ENCODE results near the gene ACTA2. TPM values are rescaled to one million over a fixed set of nuclear protein-coding genes. Genes with fewer than 3 reads are reported as not detected.

The ACTA2 gene
- 501 and 855 TPM in 2 replicates for total RNA-seq

GRCh38 chr10:88952647-88953111, at the start of gene ACTA2:
TSS of gene ACTA2 (minus strand) at chr10:88952773. CDS start at chr10:88948930, 3,843 bp downstream.
- Histone ChIP-seq H3K9me3 (ENCODE audit: low read depth, low read length) (no peaks in the 10 kb centered on the region), H3K4me2 (ENCODE audit: insufficient read depth, low read length) (peak within 1 kb of the TSS; percentile 77), H3K79me2 (ENCODE audit: insufficient read depth, low read length) (peaks cover 32% of the 10 kb centered on the region), H3K4me1 (ENCODE audit: insufficient read depth, low read length) (peaks cover 38% of the 10 kb centered on the region), H3K4me3 (ENCODE audit: insufficient read depth, low read length) (peak within 1 kb of the TSS; percentile 63), H4K20me1 (ENCODE audit: insufficient read depth, low read length) (no peaks in the 10 kb centered on the region), H3K27me3 (ENCODE audit: insufficient read depth, low read length) (no peaks in the 10 kb centered on the region), H3K36me3 (ENCODE audit: insufficient read depth, low read length) (peaks cover 7% of the 10 kb centered on the region), H3K27ac (ENCODE audit: low read depth, low read length) (peak within 1 kb of the TSS; percentile 78), H2AFZ (ENCODE audit: low read length) (peak within 1 kb of the TSS; percentile 45)
- no peak for TF ChIP-seq CTCF (IDR thresholded peaks at IDR 0.05; ENCODE audit: extremely low read depth, low read depth, low read length)
- DNase-seq (ENCODE audit: insufficient read length, low spot score, missing footprints), result peak; percentile 41

- Histone ChIP-seq H3K4me1 (ENCODE audit: insufficient read depth, low read length) (peaks cover 18% of the 10 kb centered on the region), H3K27ac (ENCODE audit: low read depth, low read length) (no peak overlapping the region), H4K20me1 (ENCODE audit: insufficient read depth, low read length) (no peaks in the 10 kb centered on the region), H3K36me3 (ENCODE audit: insufficient read depth, low read length) (peaks cover 28% of the 10 kb centered on the region), H3K79me2 (ENCODE audit: insufficient read depth, low read length) (peaks cover 60% of the 10 kb centered on the region), H3K4me2 (ENCODE audit: insufficient read depth, low read length) (peak overlapping the region; percentile 55), H3K27me3 (ENCODE audit: insufficient read depth, low read length) (no peaks in the 10 kb centered on the region), H3K9me3 (ENCODE audit: low read depth, low read length) (no peaks in the 10 kb centered on the region), H2AFZ (ENCODE audit: low read length) (no peak overlapping the region), H3K4me3 (ENCODE audit: insufficient read depth, low read length) (no peak overlapping the region)
- no peak for DNase-seq (ENCODE audit: insufficient read length, low spot score, missing footprints)
- TF ChIP-seq CTCF (IDR thresholded peaks at IDR 0.05; ENCODE audit: extremely low read depth, low read depth, low read length), result no peak
Measured at GRCh38 chr10:89001729-89002072, 49.1 kb upstream of the ACTA2 start.

- no peaks in the 10 kb centered on the region for H3K27me3 ChIP-seq (ENCODE audit: insufficient read depth, low read length)
- H3K9me3 ChIP-seq (ENCODE audit: low read depth, low read length), result no peaks in the 10 kb centered on the region
- no peak overlapping the region for H3K4me3 ChIP-seq (ENCODE audit: insufficient read depth, low read length)
- peaks cover 18% of the 10 kb centered on the region for H3K4me1 ChIP-seq (ENCODE audit: insufficient read depth, low read length)
- no peak for DNase-seq (ENCODE audit: insufficient read length, low spot score, missing footprints)
- peaks cover 65% of the 10 kb centered on the region for H3K79me2 ChIP-seq (ENCODE audit: insufficient read depth, low read length)
- no peak for TF ChIP-seq CTCF (IDR thresholded peaks at IDR 0.05; ENCODE audit: extremely low read depth, low read depth, low read length)
- peak overlapping the region; percentile 55 for H3K4me2 ChIP-seq (ENCODE audit: insufficient read depth, low read length)
- H2AFZ ChIP-seq (ENCODE audit: low read length), result no peak overlapping the region
- no peaks in the 10 kb centered on the region for H4K20me1 ChIP-seq (ENCODE audit: insufficient read depth, low read length)
- peaks cover 27% of the 10 kb centered on the region for H3K36me3 ChIP-seq (ENCODE audit: insufficient read depth, low read length)
- peak overlapping the region; percentile 21 for H3K27ac ChIP-seq (ENCODE audit: low read depth, low read length)
Measured at GRCh38 chr10:89001024-89001728, 48.6 kb upstream of the ACTA2 start.

GRCh38 chr10:88999625-89000024, 47.1 kb upstream of the ACTA2 start:
- peak overlapping the region; percentile 34 for H3K27ac ChIP-seq (ENCODE audit: low read depth, low read length)
- peaks cover 17% of the 10 kb centered on the region for H3K36me3 ChIP-seq (ENCODE audit: insufficient read depth, low read length)
- H3K4me1 ChIP-seq (ENCODE audit: insufficient read depth, low read length), result peaks cover 18% of the 10 kb centered on the region
- no peaks in the 10 kb centered on the region for H4K20me1 ChIP-seq (ENCODE audit: insufficient read depth, low read length)
- no peak for TF ChIP-seq CTCF (IDR thresholded peaks at IDR 0.05; ENCODE audit: extremely low read depth, low read depth, low read length)
- DNase-seq (ENCODE audit: insufficient read length, low spot score, missing footprints), result no peak
- H3K4me2 ChIP-seq (ENCODE audit: insufficient read depth, low read length), result peak overlapping the region; percentile 55
- H3K79me2 ChIP-seq (ENCODE audit: insufficient read depth, low read length), result peaks cover 74% of the 10 kb centered on the region
- H3K27me3 ChIP-seq (ENCODE audit: insufficient read depth, low read length), result no peaks in the 10 kb centered on the region
- no peak overlapping the region for H3K4me3 ChIP-seq (ENCODE audit: insufficient read depth, low read length)
- no peaks in the 10 kb centered on the region for H3K9me3 ChIP-seq (ENCODE audit: low read depth, low read length)
- no peak overlapping the region for H2AFZ ChIP-seq (ENCODE audit: low read length)
